ENCODE data around the gene MRGPRG. TPM values are rescaled to one million over a fixed set of nuclear protein-coding genes. Genes with fewer than 3 reads are reported as not detected.

The MRGPRG gene
- total and polyA plus RNA-seq, 2 donors from 2014 or later, result not detected

DNA sequence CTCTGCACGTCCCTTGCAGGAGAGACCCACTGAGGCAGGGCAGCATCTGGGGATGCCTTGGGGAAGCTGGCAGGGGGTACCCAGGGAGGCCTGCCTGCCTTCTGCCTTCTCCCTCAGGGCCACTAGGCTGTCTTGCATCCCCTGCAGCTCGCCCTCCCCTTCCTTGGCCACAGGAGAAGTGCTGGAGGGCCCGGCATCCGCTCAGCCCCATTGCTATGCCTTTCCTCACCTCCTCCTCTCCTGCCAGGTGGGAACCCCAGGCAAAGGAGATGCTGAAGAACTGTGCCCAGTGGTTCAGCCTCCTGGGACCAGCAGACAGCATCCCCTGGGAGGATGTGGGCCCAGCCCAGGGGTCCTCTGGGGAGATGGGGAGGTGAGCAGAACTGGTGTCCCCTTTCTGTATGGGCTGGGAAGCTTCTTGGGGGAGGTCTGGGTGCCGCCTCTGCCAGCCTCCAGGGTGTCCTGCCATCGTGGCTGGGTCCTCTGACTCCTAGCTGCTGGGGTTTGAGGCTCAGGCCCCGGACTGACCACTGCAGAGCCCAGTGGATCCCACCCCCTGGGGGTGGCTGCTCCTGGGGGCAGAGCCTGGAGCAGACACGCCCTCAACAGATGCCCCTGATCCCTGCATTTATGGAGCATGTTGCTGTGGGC is 20.6 kb downstream of the MRGPRG start:
- intact Hi-C loops (cut with DNase I), result no loop called here
- H3K27me3 ChIP-seq (ENCODE audit: control insufficient read depth, insufficient read depth, low read length), result peaks cover 2% of the 10 kb centered on the region

DNA sequence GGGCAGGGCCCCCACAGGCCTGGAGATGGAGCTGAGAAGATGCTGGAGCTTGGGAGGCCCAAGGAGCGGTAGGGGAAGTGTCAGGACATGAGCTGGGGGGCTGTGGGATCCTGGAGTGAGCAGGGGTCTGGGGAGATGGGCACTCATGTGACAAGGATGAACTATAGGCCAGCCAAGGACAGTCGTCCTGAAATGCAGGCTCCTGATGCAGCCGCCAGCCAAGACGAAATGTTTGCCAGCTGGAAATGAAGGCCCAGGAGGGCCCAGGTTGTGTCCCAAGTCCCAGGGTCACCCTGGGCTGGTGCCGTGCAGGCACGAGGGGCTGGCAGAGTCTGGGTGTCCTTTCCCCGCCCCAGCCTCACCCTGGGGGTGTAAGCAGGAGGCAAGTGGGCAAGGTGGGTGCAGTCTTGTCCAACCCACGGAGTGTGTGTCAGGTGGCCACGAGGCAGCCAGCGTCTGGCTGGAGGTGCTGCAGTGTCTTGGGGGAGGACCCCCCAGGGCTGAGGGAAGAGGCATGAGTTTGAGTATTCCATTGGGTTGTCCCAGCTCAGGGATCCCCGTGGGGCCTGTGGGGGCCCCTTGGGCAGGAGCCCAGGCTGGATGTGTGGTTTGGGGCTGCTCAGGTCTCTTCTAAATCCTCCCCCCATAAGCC is 21.4 kb downstream of the MRGPRG start:
- TF ChIP-seq, protein P1, sequence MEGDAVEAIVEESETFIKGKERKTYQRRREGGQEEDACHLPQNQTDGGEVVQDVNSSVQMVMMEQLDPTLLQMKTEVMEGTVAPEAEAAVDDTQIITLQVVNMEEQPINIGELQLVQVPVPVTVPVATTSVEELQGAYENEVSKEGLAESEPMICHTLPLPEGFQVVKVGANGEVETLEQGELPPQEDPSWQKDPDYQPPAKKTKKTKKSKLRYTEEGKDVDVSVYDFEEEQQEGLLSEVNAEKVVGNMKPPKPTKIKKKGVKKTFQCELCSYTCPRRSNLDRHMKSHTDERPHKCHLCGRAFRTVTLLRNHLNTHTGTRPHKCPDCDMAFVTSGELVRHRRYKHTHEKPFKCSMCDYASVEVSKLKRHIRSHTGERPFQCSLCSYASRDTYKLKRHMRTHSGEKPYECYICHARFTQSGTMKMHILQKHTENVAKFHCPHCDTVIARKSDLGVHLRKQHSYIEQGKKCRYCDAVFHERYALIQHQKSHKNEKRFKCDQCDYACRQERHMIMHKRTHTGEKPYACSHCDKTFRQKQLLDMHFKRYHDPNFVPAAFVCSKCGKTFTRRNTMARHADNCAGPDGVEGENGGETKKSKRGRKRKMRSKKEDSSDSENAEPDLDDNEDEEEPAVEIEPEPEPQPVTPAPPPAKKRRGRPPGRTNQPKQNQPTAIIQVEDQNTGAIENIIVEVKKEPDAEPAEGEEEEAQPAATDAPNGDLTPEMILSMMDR (IDR thresholded peaks at IDR 0.05; ENCODE audit: borderline replicate concordance, extremely low read depth, insufficient read depth), result no peak
- FAIRE-seq, result no peak
- H3K9me3 ChIP-seq (ENCODE audit: control insufficient read depth in 2 of 3, insufficient read depth in 1 of 3, low read length in 3 of 3), result no peaks in the 10 kb centered on the region
- H3K4me3 ChIP-seq (ENCODE audit: low read length in 3 of 3), result no peak overlapping the region
- no peaks in the 10 kb centered on the region for H3K27me3 ChIP-seq (ENCODE audit: control insufficient read depth, insufficient read depth, low read length)
- intact Hi-C loops (cut with DNase I), result no loop called here
- DNase-seq, result peak in 1 of 5 donors; percentile 62
- no peaks in the 10 kb centered on the region for H3K36me3 ChIP-seq (ENCODE audit: control insufficient read depth in 2 of 3, insufficient read depth in 3 of 3, low read length in 3 of 3)
- no peaks in the 10 kb centered on the region for H3K4me1 ChIP-seq (ENCODE audit: control insufficient read depth in 2 of 3, insufficient read depth in 2 of 3, low read depth in 1 of 3, low read length in 3 of 3)
- H3K27ac ChIP-seq (ENCODE audit: low read depth in 2 of 2, low read length in 2 of 2), result no peak overlapping the region
- no peak overlapping the region for H3K9ac ChIP-seq (ENCODE audit: low read length in 3 of 3)

More for the DNA sequence above, 20.6 kb downstream of the MRGPRG start:
- FAIRE-seq (no peak), DNase-seq (peak in 1 of 5 donors; percentile 57)
- Histone ChIP-seq H3K36me3 (ENCODE audit: control insufficient read depth in 2 of 3, insufficient read depth in 3 of 3, low read length in 3 of 3) (no peaks in the 10 kb centered on the region), H3K9ac (ENCODE audit: low read length in 3 of 3) (no peak overlapping the region), H3K4me1 (ENCODE audit: control insufficient read depth in 2 of 3, insufficient read depth in 2 of 3, low read depth in 1 of 3, low read length in 3 of 3) (no peaks in the 10 kb centered on the region), H3K9me3 (ENCODE audit: control insufficient read depth in 2 of 3, insufficient read depth in 1 of 3, low read length in 3 of 3) (no peaks in the 10 kb centered on the region), H3K4me3 (ENCODE audit: low read length in 3 of 3) (no peak overlapping the region), H3K27ac (ENCODE audit: low read depth in 2 of 2, low read length in 2 of 2) (no peak overlapping the region)
- TF ChIP-seq, protein P1 (IDR thresholded peaks at IDR 0.05; ENCODE audit: borderline replicate concordance, extremely low read depth, insufficient read depth), result no peak

DNA sequence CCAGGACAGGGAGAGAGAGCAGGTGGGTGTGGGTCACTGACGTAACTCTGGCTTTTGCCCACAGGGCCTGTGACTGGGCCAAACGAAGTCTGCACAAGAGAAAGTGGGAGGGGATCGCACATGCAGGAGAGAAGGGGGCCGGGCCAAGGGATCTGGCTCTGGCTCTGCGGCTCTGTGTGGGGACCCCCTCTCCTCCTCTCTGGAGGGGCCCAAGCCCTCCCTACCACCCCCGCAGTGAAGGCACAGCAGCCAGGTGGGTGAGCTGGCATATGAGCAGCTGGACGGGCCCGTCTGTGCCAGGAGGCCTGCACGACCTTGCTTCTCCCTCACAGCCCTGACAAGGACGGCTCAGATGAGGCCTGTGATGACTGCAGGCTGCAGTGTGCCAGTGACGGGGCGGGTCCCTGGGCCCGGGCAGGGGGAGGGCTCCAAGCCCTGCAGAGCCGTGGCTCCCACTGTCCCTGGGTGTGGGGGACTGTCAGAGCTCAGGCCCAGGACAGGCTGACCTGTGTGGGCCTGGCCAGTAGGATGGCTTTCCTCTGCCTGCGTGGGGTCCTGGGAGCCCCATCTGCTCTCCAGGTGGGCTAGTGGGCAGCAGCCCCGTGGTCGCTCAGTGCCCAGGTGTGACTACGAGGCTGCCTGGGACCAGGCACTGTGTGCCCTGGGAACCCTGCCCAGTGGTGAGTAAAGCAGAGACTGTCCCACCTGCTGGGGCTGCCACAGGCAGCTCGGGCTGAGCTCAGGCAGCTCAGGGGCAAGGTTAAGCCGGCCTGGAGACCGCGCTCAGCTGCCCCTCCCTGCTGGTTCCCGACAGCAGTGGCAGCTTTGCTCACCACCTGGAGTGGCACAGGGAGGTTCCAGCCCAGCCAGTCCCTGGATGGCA is 22.2 kb downstream of the MRGPRG start:
- Histone ChIP-seq H3K27ac (ENCODE audit: low read depth in 2 of 2, low read length in 2 of 2) (no peak overlapping the region), H3K36me3 (ENCODE audit: control insufficient read depth in 2 of 3, insufficient read depth in 3 of 3, low read length in 3 of 3) (no peaks in the 10 kb centered on the region), H3K9ac (ENCODE audit: low read length in 3 of 3) (no peak overlapping the region), H3K4me1 (ENCODE audit: control insufficient read depth in 2 of 3, insufficient read depth in 2 of 3, low read depth in 1 of 3, low read length in 3 of 3) (no peaks in the 10 kb centered on the region), H3K4me3 (ENCODE audit: low read length in 3 of 3) (no peak overlapping the region), H3K9me3 (ENCODE audit: control insufficient read depth in 2 of 3, insufficient read depth in 1 of 3, low read length in 3 of 3) (no peaks in the 10 kb centered on the region), H3K27me3 (ENCODE audit: control insufficient read depth, insufficient read depth, low read length) (no peaks in the 10 kb centered on the region)
- TF ChIP-seq, protein P1 (IDR thresholded peaks at IDR 0.05; ENCODE audit: borderline replicate concordance, extremely low read depth, insufficient read depth), result no peak
- intact Hi-C loops (cut with DNase I), result no loop called here
- DNase-seq (peak in 2 of 5 donors; percentile 17 to 72), FAIRE-seq (no peak)

All from kidney (tissue), 14 donors.